Activated CD4-positive, alpha-beta T cell treated with anti-CD3 and anti-CD28 coated beads, Interleukin-2, Interleukin-6, amounts not matched to agents 100 ng/mL and 50 ng/mL, durations not matched to agents 16 hours and 8 hours (primary cell): ENCODE measurements around the gene USP36.

Source experiments
- DNase-seq: peaks from one replicate; pipeline ENCODE4 v3.0.0-alpha.2; 2020

Gene USP36

DNA sequence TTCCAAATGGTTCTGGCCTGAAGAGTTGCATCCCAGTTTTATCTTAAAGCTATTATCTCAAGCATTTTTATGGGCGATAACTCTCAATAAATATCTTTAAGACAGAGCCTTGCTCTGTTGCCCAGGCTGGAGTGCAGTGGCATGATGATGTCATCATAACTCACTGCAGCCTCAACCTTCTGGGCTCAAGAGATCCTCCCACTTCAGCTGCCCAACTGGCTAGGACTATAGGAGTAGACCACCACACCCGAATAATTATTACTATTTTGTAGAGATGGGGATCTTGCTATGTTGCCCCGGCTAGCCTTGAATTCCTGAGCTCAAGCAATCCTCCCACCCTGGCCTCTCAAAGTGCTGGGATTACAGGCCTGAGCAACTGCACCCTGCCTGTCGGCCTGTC is 32.5 kb downstream of the USP36 start:
- DNase-seq: no peak

DNA sequence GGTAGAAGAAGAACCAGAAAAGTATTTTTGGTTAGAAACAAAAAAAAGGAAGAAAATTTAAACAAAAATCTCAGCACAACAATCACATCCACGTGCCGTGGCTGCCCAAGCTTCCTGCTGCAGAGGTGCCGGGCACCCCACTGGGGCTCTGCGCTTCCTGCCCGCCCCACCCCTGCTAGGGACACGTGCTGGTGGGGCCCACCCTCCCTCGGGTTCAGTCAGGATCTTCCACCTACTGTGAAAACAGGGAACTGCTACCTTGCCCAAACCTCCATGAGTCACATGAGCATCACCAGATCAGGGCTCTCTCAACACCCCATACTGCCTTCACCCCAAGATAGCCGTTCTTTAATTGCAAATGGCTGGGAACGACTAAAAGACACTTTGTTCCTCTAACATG is 34.2 kb downstream of the USP36 start:
- DNase-seq: no peak

DNA sequence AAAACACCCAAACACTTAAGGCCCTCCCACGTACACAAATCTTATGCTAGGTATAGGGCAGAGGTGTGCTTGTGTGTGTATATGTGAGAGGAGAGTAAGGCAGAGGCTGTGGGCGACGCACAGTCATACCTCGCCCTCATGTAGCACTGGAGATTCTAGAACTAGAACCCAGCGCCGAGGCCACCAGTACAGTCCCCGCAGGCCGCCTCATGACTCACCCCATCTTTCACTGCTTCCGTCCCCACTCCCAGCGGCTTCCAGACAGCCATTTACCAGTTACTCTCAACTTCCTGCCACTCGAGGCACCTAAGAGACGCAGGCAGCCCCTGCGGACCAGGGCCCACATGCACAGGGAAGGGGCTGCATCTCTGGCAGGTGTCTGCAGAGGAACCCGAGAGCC is 35.3 kb downstream of the USP36 start:
- DNase-seq: peak; percentile 90

GRCh38 chr17:78804777-78805176 is 35.8 kb downstream of the USP36 start:
- peak; percentile 71 for DNase-seq

DNA sequence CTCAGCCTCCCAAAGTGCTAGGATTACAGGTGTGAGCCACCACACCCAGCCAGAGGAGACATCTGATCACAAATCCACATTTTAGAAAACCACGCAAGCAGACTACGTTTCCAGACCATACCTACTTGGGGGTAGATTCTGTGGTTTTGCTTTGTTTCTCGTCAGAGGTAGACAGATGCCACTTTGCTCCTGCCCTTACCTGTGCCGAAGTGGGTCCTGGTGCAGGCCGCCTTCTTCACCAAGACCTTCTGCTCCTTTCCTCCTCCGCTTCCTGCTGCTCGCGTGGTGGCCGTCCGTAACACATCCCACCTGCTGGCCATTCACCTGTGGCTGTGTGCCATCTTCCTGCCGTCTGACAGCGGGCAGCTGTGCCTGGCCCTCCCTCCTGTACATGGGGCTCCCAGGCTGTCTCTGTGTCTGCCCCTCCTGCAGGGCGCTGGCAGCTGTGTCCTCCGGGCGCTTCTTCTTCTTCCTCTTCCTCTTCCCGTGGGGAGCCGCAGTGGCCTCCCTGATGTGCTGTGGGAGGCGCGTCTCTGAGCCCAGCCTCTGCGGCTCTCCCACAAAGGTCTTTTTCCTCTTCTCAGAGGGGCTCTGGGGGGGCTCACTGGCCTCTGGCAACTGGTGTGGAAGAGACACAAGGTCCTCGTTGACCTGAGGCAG is 37.3 kb downstream of the USP36 start:
- DNase-seq: no peak

DNA sequence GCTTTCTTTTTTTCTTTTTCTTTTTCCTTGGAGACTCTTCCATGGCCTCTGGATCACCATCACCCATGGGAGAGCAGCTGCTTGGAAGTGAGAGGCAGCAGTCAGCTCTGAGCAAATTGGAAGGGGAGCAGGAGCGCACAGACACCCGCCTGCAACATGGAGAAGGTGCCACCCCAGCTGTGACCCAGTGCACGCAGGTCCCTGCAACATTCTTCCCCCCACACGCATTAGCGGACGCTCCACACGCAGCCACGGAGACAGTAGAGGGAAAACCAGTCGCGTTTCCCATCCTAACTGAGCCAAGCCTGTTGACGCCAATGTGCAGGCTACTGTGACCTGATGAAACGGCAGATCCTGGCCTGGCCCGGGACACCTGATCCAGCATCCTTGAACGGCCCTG is 38.2 kb downstream of the USP36 start:
- no peak for DNase-seq

- no peak for DNase-seq
These were observed 38.6 kb downstream of the USP36 start for GRCh38 chr17:78802008-78802407.

DNA sequence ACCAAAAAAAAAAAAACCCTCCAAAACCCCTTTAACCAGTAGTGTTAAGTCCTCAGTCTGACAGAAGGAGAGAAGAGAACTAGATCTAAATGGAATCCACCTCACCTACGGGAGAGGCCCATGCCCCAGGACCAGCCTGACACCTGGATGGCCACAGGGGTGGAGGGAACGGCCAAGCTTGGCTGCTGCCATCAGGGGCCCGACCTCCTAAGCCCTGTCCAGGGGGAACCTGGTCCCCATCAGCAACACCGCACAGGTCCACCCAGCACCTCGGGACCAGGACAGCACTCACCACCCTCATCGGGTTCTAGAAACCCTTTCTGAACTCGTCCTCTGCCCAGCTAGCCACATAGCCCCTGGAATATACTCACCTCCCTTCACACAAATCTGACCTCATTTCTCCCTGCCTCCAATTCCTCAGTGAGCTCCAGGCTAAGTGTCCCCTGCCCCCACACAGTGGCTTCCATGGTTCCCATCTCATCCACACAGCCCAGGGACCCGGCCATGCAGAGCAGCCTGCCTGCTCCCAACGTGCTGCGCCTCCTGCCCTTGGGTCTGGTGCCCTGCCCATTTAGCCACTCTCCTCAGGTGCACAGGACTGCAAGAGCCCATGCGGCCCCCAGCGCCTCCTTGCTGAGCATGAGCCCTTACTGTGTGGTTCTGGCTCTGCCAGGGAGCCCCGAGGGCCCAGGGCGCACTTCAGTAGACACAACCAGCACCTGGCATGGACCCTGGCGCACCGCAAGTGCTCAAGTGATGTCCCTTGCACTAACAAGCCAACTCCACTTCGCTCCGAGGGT is 40.3 kb downstream of the USP36 start:
- DNase-seq: no peak

GRCh38 chr17:78798695-78799559 is 41.7 kb downstream of the USP36 start:
- DNase-seq: peak; percentile 47

GRCh38 chr17:78797691-78798585 is 42.7 kb downstream of the USP36 start:
- no peak for DNase-seq

DNA sequence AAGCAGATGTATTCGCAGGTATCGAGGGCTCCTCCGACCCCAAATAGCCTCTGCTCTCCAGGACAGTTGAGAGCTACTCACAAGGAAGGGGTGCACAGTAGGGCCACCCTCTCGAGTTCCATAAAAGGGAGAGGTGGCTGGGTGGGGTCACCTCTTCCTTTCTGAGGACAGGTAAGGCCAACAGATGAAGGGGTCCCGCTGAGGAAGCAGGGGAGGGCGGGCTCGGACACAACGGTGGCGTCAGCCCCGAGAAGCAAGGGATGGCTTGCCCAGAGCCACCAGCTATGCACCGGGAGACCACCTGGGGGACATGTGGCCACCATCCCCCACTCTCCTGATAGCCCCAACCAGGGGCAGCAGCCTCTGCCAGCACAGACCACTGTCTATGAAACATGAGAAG is 43.4 kb downstream of the USP36 start:
- DNase-seq: no peak

GRCh38 chr17:78796517-78796900 is 44.1 kb downstream of the USP36 start:
- DNase-seq: no peak

DNA sequence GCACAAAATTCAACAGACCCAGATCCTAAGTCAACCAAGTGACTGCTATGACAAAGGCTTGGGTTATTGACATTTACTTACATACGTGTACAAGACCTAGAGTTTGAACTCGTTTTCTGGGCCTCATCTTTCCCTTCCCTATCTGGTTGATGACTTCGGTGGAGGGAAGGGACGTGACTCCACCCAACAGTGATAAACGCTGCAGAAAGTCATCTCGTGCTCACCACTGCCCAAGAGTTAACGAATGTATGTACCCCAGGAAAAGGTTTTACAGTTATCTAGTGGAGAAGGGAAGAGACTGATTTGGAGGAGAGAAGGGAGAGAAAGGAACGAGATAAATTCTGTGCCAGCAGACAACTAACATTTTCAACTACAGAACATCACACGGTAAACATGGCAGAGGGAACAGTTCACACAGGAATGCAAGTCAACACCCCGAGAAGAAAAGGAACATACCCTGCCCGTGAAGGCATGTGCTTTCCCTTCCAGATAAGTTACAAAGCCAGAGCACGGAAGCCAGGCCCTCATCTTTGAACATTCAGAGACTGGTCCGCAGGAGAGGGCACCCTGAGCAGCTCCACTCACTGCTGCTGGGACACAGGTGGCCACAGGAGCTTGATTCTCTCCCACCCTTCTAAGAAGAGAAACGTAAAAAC is 44.6 kb downstream of the USP36 start:
- DNase-seq: no peak

- no peak for DNase-seq
These were observed 45.6 kb downstream of the USP36 start for GRCh38 chr17:78794864-78795640.

DNA sequence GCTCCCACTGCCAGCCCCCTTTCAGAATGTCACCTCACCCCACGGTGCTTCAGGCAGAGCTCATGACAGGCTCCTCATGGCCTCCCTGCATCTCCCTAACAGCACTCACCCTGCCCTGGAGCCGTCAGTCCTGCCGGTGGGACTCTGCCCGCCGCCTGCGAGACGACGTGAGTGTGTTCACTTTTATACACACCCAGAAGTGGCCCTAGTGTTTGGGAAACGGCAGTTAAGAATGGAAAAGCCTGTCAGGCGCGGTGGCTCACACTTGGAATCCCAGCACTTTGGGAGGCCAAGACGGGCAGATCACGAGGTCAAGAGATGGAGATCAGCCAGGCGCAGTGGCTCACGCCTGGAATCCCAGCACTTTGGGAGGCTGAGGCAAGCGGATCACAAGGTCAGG is 46.2 kb downstream of the USP36 start:
- DNase-seq: no peak

GRCh38 chr17:78793968-78794367 is 46.6 kb downstream of the USP36 start:
- DNase-seq: no peak

DNA sequence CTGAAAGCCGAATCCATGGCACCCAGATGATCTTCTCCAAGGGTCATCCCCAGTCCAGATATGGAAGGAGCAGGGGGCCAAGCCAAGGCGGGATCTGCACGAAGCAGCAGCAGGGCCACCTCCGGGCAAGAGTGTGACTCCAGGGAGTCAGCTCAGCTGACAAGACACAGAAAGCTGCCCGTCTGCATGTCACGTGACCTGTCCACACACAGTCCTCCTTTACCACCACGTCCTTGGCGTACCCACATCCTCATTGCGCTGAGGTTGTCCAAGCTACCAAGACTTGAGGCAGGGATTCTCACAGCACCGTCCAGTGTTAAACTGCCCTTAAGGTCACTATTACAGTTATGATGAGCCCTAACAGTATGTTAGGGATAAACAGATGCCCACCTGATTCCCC is 47.2 kb downstream of the USP36 start:
- DNase-seq: no peak

- no peak for DNase-seq
These were observed 48.5 kb downstream of the USP36 start for GRCh38 chr17:78791840-78792709.

GRCh38 chr17:78790552-78790951 is 50.1 kb downstream of the USP36 start:
- DNase-seq: no peak

DNA sequence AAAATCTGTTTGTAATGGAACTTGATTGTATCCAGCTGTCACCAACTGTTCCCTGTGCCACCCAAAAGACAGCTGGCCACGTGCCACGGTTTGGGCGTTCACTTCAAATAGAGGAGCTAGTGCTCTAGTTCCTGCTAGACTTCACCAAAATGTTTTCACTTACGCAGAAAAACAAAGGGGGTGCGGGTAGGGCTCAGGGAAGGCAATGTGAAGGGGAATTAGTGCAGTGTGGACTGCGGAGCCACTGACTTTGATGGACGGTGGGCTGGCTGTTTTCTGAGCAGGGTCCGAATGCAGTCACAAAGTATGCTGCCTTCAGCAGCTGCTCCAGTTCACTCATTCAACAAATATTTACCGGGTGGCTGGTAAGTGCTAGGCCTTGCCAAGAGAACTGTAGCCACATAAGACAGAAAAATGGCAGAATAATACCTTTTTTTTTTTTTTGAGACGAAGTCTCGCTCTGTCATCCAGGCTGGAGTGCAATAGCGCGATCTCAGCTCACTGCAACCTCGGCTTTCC is 50.9 kb downstream of the USP36 start:
- no peak for DNase-seq
